Islet of Langerhans (tissue), 1 donor: Measurements from ENCODE around the gene SHROOM1.
"Not testable (repeated sequence)": the region's sequence is repeated elsewhere in the genome, so short reads cannot be mapped to it uniquely, and the experiment has no call there.

Experiments used
- FAIRE-seq: peaks from one replicate; lab custom pipeline; 2011; peaks lifted over from hg19 to GRCh38; lab: Jason Lieb, UNC

SHROOM1 gene

GRCh38 chr5:132805872-132806271 lies 24.6 kb downstream of the SHROOM1 start:
- not testable (repeated sequence) for FAIRE-seq

GRCh38 chr5:132804219-132804618 lies 26.2 kb downstream of the SHROOM1 start:
- not testable (repeated sequence) for FAIRE-seq

- not testable (repeated sequence) for FAIRE-seq
These were observed 27.8 kb downstream of the SHROOM1 start for GRCh38 chr5:132802685-132803066.

GRCh38 chr5:132802044-132802684 lies 28.3 kb downstream of the SHROOM1 start:
- FAIRE-seq: no peak

GRCh38 chr5:132800545-132800944 lies 29.9 kb downstream of the SHROOM1 start:
- no peak for FAIRE-seq

- FAIRE-seq: no peak
These were observed 31.1 kb downstream of the SHROOM1 start for GRCh38 chr5:132799392-132799791.

GRCh38 chr5:132797651-132798050 lies 32.8 kb downstream of the SHROOM1 start:
- no peak for FAIRE-seq

- no peak for FAIRE-seq
These were observed 39.4 kb downstream of the SHROOM1 start for GRCh38 chr5:132791026-132791425.

- FAIRE-seq: no peak
These were observed 40.1 kb downstream of the SHROOM1 start for GRCh38 chr5:132790201-132790865.

- no peak for FAIRE-seq
These were observed 41.2 kb downstream of the SHROOM1 start for GRCh38 chr5:132788990-132789886.

- no peak for FAIRE-seq
These were observed 41.9 kb downstream of the SHROOM1 start for GRCh38 chr5:132788508-132788907.

- FAIRE-seq: no peak
These were observed 43.4 kb downstream of the SHROOM1 start for GRCh38 chr5:132787076-132787475.

GRCh38 chr5:132785864-132786263 lies 44.6 kb downstream of the SHROOM1 start:
- FAIRE-seq: no peak

GRCh38 chr5:132785365-132785764 lies 45.1 kb downstream of the SHROOM1 start:
- FAIRE-seq: no peak

GRCh38 chr5:132782101-132782500 lies 48.3 kb downstream of the SHROOM1 start:
- FAIRE-seq: no peak

- no peak for FAIRE-seq
These were observed 49.4 kb downstream of the SHROOM1 start for GRCh38 chr5:132781029-132781428.

GRCh38 chr5:132780577-132780976 lies 49.9 kb downstream of the SHROOM1 start:
- no peak for FAIRE-seq

GRCh38 chr5:132779961-132780360 lies 50.5 kb downstream of the SHROOM1 start:
- FAIRE-seq: no peak

- FAIRE-seq: no peak
These were observed 51.6 kb downstream of the SHROOM1 start for GRCh38 chr5:132778856-132779255.

GRCh38 chr5:132778129-132778528 lies 52.3 kb downstream of the SHROOM1 start:
- FAIRE-seq: no peak

- no peak for FAIRE-seq
These were observed 53.0 kb downstream of the SHROOM1 start, which contains the start of gene SEPTIN8 for GRCh38 chr5:132777209-132778069. Gene SEPTIN8, minus strand, starts transcription at chr5:132777239. Its CDS starts 102 bp downstream, at chr5:132777137.

- FAIRE-seq: no peak
These were observed 53.6 kb downstream of the SHROOM1 start for GRCh38 chr5:132776938-132777208.
